Heart left ventricle (tissue), 16 donors: ENCODE results near the gene ENOX1. TPM values are rescaled to one million over a fixed set of nuclear protein-coding genes. Genes with fewer than 3 reads are reported as not detected.

ENCODE experiments used
- ATAC-seq, 4 donors: fragments of 200-7000 bp; cut with Tn5 transposase; one replicate each; pipeline ENCODE4 v1.9.1; 2020 to 2022; ENCODE audit warnings: moderate library complexity in 4 of 4, mild to moderate bottlenecking in 3 of 4, moderate number of reproducible peaks in 1 of 4
- DNase-seq, 5 donors: peaks; one replicate each; pipeline ENCODE4 v3.0.0-alpha.2; 2020
- H3K27ac ChIP-seq, 12 donors: fragments of 200-600 bp; sonication (generic) in 4 of 12; one replicate each; pipeline versions ENCODE4 v1.5.0 to v1.8.0; 2016 to 2022; ENCODE audit warnings: mild to moderate bottlenecking in 2 of 12
- H3K27me3 ChIP-seq, 9 donors: fragments of 200-600 bp; sonication (generic) in 2 of 9; one replicate each; pipeline versions ENCODE4 v1.5.1 to v1.8.0; 2016 to 2022; ENCODE audit warnings: mild to moderate bottlenecking in 3 of 9
- H3K36me3 ChIP-seq, 9 donors: fragments of 200-600 bp; sonication (generic) in 2 of 9; one replicate each; pipeline versions ENCODE4 v1.5.0 to v1.8.0; 2018 to 2022; ENCODE audit warnings: mild to moderate bottlenecking in 2 of 9
- H3K4me1 ChIP-seq, 12 donors: fragments of 200-600 bp; sonication (generic) in 4 of 12; one replicate each; pipeline versions ENCODE4 v1.5.0 to v1.8.0; 2016 to 2022; ENCODE audit warnings: mild to moderate bottlenecking in 3 of 12
- H3K4me3 ChIP-seq, 12 donors: fragments of 200-600 bp; sonication (generic) in 4 of 12; one replicate each; pipeline versions ENCODE4 v1.5.0 to v1.8.0; 2017 to 2022; ENCODE audit warnings: mild to moderate bottlenecking in 9 of 12, moderate library complexity in 4 of 12
- H3K9me3 ChIP-seq, 12 donors: fragments of 200-600 bp; sonication (generic) in 4 of 12; one replicate each; pipeline versions ENCODE4 v1.5.0 to v1.8.0; 2016 to 2022; ENCODE audit warnings: mild to moderate bottlenecking in 1 of 12
- POLR2A ChIP-seq, 2 donors: fragments of 450-650 bp; IDR thresholded peaks; one replicate each; pipeline ENCODE4 v1.6.1; 2017; ENCODE audit warnings: antibody characterized with exemption in 2 of 2, mild to moderate bottlenecking in 2 of 2, moderate library complexity in 2 of 2
- WGBS, 4 donors: extraction: QIAGEN DNeasy Blood & Tissue Kit in 2 of 4; methylation state at CpG; one replicate each; pipeline versions ENCODE4 v1.1.5 to v1.1.7; 2013 to 2018; 5-methylcytosine and 5-hydroxymethylcytosine counted together
- intact Hi-C, 10 donors: fragments of 100-400 bp; cut with DNase I; formaldehyde crosslinking; loops; one replicate each; pipeline versions ENCODE4 v1.11.1 to v1.14.2; 2022
- polyA plus RNA-seq, 2 donors: library from polyadenylated mRNA; stranded (reverse); fragments of 200-250 nt; gene quantifications; one replicate each; pipeline ENCODE4 v1.2.3, GENCODE V29; 2013
- total RNA-seq, 9 donors: library from RNA; depleted of rRNA in 2 of 9; stranded (reverse); fragments of >200 nt in 2 of 9; fragmentation: NEBNext Ultra II Directional in 3 of 9; extraction: Animal tissue kit (Norgen Biotek cat#: 25700) in 3 of 9; gene quantifications; one replicate each; pipeline versions ENCODE4 v1.1.0 to v1.2.4, GENCODE V29; 2016 to 2023
- TF ChIP-seq, protein P1 (sequence below), 12 donors: fragments of 200-600 bp; sonication (generic) in 4 of 12; IDR thresholded peaks; one replicate each; pipeline versions ENCODE4 v1.5.0 to v1.8.0; 2018 to 2022; ENCODE audit warnings: antibody characterized with exemption in 12 of 12, mild to moderate bottlenecking in 5 of 12
- donor health status: ischemic (EF 13 %, LVEDD 7.1; RV severe dilation, severe dysfunction).
- donor health status: healthy with polysubstance abuse.
- donor health status: DM: no; HTN: yes; CAD: no.
- donor health status: DM: no; HTN: no; CAD: no.
- donor health status: ischemic (EF 25% LVEDD 6.9; RV normal size, moderate dysfunction).
- donor health status: ischemic (EF 25% LVEDD 5.7; RV mildly dilated, moderate dysfunction).
- donor health status: healthy.
- donor health status: DM: yes; HTN: yes; CAD: no.
- donor health status: ischemic (EF 35%, LVEDD 5.7; RV mildly dilated, moderate dysfunction).
- donor health status: nonischemic (EF 11% LVEDD 7.7; RV severe dilation, severe dysfunction).
- donor health status: DM: yes; HTN: yes; CAD: no.
- donor health status: PGD.
- donor health status: ischemic (EF 29% LVEDD 5.4; RV normal size, mild dysfunction).
- donor health status: nonischemic (EF 23%, LVEDD 6.1; RV moderate dilation, normal function).

The ENOX1 gene
- total and polyA plus RNA-seq, 11 donors, result 2.0 to 10.1 (median 5.4) TPM

DNA sequence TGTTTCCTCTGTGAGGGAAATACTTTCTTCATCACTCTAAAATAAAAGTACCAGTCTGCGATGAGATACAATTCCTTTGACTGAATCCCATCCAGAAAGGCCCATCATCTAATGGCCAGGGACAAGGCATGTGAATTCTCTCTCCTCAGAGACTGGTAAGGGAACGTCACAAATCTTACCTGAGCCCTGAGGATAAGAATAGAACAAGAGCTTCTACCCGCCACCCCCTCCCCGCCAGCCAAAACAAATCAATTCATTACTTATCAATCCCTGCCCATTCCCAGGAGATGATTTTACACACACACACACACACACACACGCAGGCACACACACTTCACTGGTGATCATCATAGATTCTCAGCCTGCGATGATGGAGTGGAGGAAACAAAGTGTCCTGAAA, 564.7 kb downstream of the ENOX1 start:
- no peak for DNase-seq
- Histone ChIP-seq H3K27me3 (no peaks in the 10 kb centered on the region), H3K36me3 (no peaks in the 10 kb centered on the region), H3K27ac (no peak overlapping the region), H3K9me3 (no peaks in the 10 kb centered on the region), H3K4me1 (no peaks in the 10 kb centered on the region), H3K4me3 (no peak overlapping the region)
- ATAC-seq, result no peak
- WGBS, 4 donors, result 66 to 80% (median 72%) methylated on average over 6 of the region's 6 CpGs
- TF ChIP-seq POLR2A (IDR thresholded peaks at IDR 0.05), result no peak
- TF ChIP-seq, protein P1, sequence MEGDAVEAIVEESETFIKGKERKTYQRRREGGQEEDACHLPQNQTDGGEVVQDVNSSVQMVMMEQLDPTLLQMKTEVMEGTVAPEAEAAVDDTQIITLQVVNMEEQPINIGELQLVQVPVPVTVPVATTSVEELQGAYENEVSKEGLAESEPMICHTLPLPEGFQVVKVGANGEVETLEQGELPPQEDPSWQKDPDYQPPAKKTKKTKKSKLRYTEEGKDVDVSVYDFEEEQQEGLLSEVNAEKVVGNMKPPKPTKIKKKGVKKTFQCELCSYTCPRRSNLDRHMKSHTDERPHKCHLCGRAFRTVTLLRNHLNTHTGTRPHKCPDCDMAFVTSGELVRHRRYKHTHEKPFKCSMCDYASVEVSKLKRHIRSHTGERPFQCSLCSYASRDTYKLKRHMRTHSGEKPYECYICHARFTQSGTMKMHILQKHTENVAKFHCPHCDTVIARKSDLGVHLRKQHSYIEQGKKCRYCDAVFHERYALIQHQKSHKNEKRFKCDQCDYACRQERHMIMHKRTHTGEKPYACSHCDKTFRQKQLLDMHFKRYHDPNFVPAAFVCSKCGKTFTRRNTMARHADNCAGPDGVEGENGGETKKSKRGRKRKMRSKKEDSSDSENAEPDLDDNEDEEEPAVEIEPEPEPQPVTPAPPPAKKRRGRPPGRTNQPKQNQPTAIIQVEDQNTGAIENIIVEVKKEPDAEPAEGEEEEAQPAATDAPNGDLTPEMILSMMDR (IDR thresholded peaks at IDR 0.05), result no peak
- intact Hi-C loops, result no loop called here

DNA sequence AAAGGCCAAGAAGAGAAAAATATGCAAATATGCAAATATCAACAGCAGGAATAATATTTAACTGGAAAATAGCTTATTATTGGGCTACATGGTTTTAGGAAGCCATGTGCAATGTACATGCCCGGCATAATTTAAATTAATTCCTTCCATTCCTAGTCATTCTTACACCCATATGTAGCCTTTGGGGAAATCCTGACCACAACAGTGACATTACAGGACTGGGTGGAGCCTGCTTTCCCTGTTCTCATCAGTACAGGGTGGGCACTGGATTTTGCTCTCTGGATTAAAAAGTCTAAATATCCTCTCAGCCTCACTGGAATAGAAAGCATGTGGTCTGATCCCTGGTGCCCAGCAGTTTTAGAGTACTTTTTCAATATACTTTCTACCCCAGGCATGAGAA, 565.2 kb downstream of the ENOX1 start:
- no peak for TF ChIP-seq POLR2A (IDR thresholded peaks at IDR 0.05)
- TF ChIP-seq, protein P1 (IDR thresholded peaks at IDR 0.05), result no peak
- no peak overlapping the region for H3K4me3 ChIP-seq
- no peaks in the 10 kb centered on the region for H3K4me1 ChIP-seq
- no peak overlapping the region for H3K27ac ChIP-seq
- H3K9me3 ChIP-seq, result no peaks in the 10 kb centered on the region
- DNase-seq, result no peak
- H3K27me3 ChIP-seq, result no peaks in the 10 kb centered on the region
- intact Hi-C loops, result no loop called here
- ATAC-seq, result no peak
- 90 to 96% (median 94%) methylated on average over 1 of the region's 1 CpG for WGBS, 4 donors
- no peaks in the 10 kb centered on the region for H3K36me3 ChIP-seq

DNA sequence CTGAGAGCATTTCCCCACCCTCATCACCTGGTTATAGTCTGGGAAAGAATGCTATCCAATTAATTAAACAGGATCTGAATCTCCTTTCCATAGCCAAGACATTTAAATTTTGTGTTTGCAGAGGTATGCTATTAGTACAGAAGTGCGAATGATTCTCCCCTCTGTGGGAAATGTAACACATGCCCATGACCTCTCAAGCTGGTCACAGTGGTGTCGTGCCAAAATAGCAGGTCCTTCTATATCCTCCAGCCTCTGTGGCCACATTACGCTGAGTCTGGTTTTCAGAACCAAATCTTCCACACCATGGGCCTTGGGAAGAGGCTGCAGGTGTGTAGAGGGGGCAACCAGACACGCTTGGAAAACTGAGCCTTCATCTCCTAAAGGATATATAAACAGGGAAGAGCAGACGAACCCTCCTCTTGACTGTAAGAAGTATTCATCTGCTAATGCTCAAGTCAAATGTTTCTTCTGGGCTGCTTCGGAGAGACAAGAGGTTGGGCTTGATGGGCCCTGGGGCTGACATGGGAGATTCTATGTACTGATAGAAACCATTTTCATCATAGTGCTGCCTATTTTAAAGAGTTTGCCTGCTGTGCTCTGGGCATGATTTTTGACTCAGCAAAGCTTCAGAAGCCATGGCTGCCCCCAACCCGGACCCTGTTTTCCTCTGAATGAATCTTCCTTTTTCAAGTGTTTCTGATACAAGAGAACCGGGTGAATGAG, 565.7 kb downstream of the ENOX1 start:
- Histone ChIP-seq H3K9me3 (no peaks in the 10 kb centered on the region), H3K4me3 (no peak overlapping the region), H3K4me1 (no peaks in the 10 kb centered on the region), H3K36me3 (no peaks in the 10 kb centered on the region), H3K27me3 (no peaks in the 10 kb centered on the region), H3K27ac (no peak overlapping the region)
- DNase-seq (no peak), ATAC-seq (no peak)
- intact Hi-C loops, result no loop called here
- WGBS, 4 donors, result 92 to 97% (median 95%) methylated on average over 8 of the region's 8 CpGs
- TF ChIP-seq POLR2A (IDR thresholded peaks at IDR 0.05), result no peak

DNA sequence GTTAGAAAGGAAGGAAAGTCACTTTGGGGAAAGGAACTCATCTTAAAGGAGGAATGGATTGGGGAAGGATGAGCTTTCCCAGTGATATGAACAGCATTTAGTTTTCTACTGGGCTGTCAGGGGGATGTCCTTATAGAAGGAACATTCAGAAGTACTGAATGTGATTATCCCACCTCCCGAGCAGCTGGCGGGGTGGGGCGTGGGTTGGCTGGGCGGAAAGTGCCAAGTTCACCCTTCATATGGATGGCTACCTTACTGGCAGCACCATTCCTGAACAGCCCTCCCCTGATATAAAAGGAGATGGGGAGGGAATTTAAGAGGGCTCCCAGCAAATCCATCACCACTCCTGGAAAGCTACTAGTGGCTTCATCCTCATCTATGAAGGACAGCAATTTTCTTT, 572.6 kb downstream of the ENOX1 start:
- Histone ChIP-seq H3K27me3 (no peaks in the 10 kb centered on the region), H3K9me3 (no peaks in the 10 kb centered on the region), H3K27ac (no peak overlapping the region), H3K4me1 (no peaks in the 10 kb centered on the region), H3K4me3 (no peak overlapping the region), H3K36me3 (no peaks in the 10 kb centered on the region)
- TF ChIP-seq POLR2A (IDR thresholded peaks at IDR 0.05), result no peak
- TF ChIP-seq, protein P1 (IDR thresholded peaks at IDR 0.05), result no peak
- 83 to 96% (median 94%) methylated on average over 4 of the region's 4 CpGs for WGBS, 4 donors
- DNase-seq, result no peak
- intact Hi-C loops, result no loop called here
- no peak for ATAC-seq

DNA sequence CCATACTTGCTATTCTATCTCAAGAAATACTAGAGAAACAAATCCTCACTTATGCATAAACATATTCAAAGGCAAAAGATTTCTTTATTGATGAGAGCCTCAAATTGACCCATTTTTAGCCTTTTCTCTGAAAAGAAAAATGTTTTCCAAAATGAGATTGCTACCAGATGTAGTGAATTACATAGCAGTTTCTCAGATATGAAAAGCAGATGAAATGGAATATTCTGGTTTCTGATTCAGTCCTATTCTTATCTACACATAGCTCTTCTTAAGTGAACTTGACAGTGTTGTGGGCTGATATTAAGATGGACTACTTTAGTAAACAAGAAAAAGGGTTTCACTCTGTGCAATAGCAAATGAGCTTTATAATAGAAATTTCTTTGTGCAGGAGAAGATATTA, 579.9 kb downstream of the ENOX1 start:
- ATAC-seq (no peak), DNase-seq (no peak)
- Histone ChIP-seq H3K27ac (no peak overlapping the region), H3K4me3 (no peak overlapping the region), H3K4me1 (no peaks in the 10 kb centered on the region), H3K9me3 (peaks cover 0 to 14% (median 0%) of the 10 kb centered on the region in 12 donors), H3K27me3 (no peaks in the 10 kb centered on the region), H3K36me3 (no peaks in the 10 kb centered on the region)
- TF ChIP-seq, protein P1 (IDR thresholded peaks at IDR 0.05), result no peak
- TF ChIP-seq POLR2A (IDR thresholded peaks at IDR 0.05), result no peak
- intact Hi-C loops, result no loop called here
